ENCODE measurements around the gene VIT. TPM values are rescaled to one million over a fixed set of nuclear protein-coding genes. Genes with fewer than 3 reads are reported as not detected.
A peak's percentile ranks its signal among the peaks of the same experiment; 100 is the strongest.

The VIT gene
- total RNA-seq, 4 donors from 2014 or later: 17.0 to 32.3 (median 28.7) TPM

DNA sequence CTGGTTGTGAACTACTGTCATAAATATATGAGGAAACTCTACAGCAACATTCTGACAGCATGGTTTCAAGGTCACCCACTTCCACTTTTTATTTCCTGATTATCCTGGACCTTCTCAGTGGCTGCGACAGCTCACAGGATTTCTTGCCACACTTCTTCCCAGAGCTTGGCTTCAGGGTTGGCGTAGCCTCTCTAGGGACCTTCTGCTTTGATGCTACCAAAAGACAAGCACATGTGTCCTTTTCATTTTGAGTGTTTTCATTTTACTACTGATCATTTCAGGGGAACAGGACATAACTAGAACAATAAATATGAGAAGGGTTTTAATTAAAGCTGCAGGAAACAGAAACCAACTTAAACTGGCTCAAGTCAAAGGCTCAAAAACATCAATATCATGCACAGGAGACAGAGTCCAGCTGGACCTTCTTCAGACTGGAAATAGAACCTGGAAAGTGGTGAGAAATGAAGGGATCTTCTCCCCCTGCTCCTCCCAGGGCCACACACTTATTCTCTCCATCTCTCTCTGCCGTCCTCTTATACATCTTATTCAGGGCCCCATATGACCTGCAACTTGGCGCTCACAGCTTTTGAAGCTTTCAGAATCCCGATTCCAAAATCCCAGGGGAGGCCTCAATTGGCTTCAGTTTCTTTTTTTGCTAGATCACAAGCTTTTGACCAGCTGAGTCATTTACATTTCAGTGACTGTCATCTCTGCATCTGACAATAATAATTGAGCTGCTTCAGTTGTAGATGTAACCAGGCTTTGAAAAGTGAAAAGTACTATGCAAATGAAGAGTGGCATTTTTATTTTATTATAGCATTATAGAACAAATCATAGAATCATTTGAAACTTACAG lies 9.7 kb downstream of the VIT start:
- Histone ChIP-seq H3K36me3 (no peaks in the 10 kb centered on the region), H3K4me3 (no peak overlapping the region), H3K9me3 (peaks cover 0 to 5% (median 2%) of the 10 kb centered on the region in 4 donors), H3K4me1 (peaks cover 0 to 14% (median 6%) of the 10 kb centered on the region in 4 donors), H3K27me3 (no peaks in the 10 kb centered on the region), H3K27ac (replicated peaks in 1 of 4) (peak overlapping the region; percentile 37 to 67 (median 42))
- intact Hi-C loops (cut with DNase I): no loop called here
- WGBS: 63% methylated on average over 5 of the region's 5 CpGs
- TF ChIP-seq EP300 (IDR thresholded peaks at IDR 0.05) (no peak), POLR2AphosphoS5 (IDR thresholded peaks at IDR 0.05) (no peak), POLR2A (IDR thresholded peaks at IDR 0.05; ENCODE audit: low read depth) (no peak)
- TF ChIP-seq, protein P1, sequence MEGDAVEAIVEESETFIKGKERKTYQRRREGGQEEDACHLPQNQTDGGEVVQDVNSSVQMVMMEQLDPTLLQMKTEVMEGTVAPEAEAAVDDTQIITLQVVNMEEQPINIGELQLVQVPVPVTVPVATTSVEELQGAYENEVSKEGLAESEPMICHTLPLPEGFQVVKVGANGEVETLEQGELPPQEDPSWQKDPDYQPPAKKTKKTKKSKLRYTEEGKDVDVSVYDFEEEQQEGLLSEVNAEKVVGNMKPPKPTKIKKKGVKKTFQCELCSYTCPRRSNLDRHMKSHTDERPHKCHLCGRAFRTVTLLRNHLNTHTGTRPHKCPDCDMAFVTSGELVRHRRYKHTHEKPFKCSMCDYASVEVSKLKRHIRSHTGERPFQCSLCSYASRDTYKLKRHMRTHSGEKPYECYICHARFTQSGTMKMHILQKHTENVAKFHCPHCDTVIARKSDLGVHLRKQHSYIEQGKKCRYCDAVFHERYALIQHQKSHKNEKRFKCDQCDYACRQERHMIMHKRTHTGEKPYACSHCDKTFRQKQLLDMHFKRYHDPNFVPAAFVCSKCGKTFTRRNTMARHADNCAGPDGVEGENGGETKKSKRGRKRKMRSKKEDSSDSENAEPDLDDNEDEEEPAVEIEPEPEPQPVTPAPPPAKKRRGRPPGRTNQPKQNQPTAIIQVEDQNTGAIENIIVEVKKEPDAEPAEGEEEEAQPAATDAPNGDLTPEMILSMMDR (IDR thresholded peaks at IDR 0.05): no peak
- peak; percentile 91 for DNase-seq (ENCODE audit: extremely low spot score)

DNA sequence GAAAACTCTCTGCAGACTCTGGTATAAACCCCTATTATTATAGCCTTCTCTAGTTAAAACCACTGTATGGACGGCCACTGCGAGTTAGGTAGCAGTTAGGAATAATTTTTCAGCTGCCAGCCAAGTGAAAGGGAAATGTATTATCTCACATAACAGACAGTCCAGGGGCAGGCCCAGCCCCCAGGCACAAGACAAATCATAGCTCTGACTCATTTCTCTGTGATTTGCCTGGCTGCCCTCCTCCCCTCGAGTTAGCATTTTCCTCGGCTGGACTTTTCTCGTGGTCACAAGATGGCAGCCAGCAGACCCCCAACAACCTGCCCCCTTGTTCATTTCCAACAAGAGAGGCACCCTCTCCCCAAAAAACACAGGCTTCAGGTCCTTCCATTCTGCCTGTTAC lies 10.5 kb downstream of the VIT start:
- H3K9me3 ChIP-seq: peaks cover 0 to 5% (median 2%) of the 10 kb centered on the region in 4 donors
- no peaks in the 10 kb centered on the region for H3K27me3 ChIP-seq
- intact Hi-C loops (cut with DNase I): no loop called here
- DNase-seq (ENCODE audit: extremely low spot score): no peak
- peak overlapping the region; percentile 37 to 67 (median 42) for H3K27ac ChIP-seq (replicated peaks in 1 of 4)
- WGBS: 59% methylated on average over 5 of the region's 5 CpGs
- H3K4me1 ChIP-seq: peaks cover 0 to 14% (median 6%) of the 10 kb centered on the region in 4 donors
- no peaks in the 10 kb centered on the region for H3K36me3 ChIP-seq
- no peak for TF ChIP-seq POLR2A (IDR thresholded peaks at IDR 0.05; ENCODE audit: low read depth)
- no peak for TF ChIP-seq POLR2AphosphoS5 (IDR thresholded peaks at IDR 0.05)
- no peak for TF ChIP-seq EP300 (IDR thresholded peaks at IDR 0.05)
- TF ChIP-seq, protein P1 (IDR thresholded peaks at IDR 0.05): no peak
- H3K4me3 ChIP-seq: no peak overlapping the region

DNA sequence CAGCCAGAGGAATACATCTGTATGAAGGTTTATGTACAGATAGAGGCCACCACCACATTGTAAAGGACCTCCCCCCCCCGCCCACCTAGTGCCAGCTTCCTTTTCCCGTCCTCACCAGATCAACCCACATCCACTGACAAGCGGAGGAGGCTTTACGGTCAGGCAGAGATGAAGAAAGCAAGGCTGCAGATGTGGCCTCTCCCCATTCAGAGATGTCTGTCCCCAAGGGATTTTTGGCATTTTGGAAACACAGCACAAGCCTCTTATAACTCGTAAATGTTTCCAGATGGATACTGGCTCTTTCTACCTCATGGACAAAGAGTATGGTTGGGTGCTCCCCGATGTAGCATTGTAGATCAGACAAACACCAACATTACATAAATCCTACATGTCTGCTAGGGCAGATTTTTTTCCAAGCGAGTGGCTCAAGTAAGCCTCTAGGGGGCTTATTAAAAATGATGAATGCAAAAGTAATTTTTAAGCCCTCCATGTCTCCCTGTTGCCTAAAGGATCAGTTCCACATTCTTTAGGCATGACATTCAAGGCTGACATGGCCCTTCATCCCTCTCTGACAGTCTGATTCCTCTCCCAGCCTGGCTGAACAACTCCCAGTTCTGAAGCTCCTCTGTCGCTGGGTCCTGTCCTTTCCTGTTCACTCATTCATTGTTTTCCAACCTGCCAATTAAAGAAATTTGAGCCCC lies 11.7 kb downstream of the VIT start:
- no peak for TF ChIP-seq POLR2AphosphoS5 (IDR thresholded peaks at IDR 0.05)
- no peak for TF ChIP-seq POLR2A (IDR thresholded peaks at IDR 0.05; ENCODE audit: low read depth)
- TF ChIP-seq, protein P1 (IDR thresholded peaks at IDR 0.05): peak in 1 of 3 experiments; percentile 4
- no peak for TF ChIP-seq EP300 (IDR thresholded peaks at IDR 0.05)
- Histone ChIP-seq H3K4me1 (peaks cover 0 to 14% (median 6%) of the 10 kb centered on the region in 4 donors), H3K27ac (replicated peaks in 1 of 4) (peak overlapping the region; percentile 11 to 67 (median 42)), H3K27me3 (no peaks in the 10 kb centered on the region), H3K36me3 (no peaks in the 10 kb centered on the region), H3K9me3 (peaks cover 0 to 5% (median 2%) of the 10 kb centered on the region in 4 donors), H3K4me3 (no peak overlapping the region)
- intact Hi-C loops (cut with DNase I): no loop called here
- WGBS: 73% methylated on average over 8 of the region's 8 CpGs
- peak; percentile 91 for DNase-seq (ENCODE audit: extremely low spot score)

DNA sequence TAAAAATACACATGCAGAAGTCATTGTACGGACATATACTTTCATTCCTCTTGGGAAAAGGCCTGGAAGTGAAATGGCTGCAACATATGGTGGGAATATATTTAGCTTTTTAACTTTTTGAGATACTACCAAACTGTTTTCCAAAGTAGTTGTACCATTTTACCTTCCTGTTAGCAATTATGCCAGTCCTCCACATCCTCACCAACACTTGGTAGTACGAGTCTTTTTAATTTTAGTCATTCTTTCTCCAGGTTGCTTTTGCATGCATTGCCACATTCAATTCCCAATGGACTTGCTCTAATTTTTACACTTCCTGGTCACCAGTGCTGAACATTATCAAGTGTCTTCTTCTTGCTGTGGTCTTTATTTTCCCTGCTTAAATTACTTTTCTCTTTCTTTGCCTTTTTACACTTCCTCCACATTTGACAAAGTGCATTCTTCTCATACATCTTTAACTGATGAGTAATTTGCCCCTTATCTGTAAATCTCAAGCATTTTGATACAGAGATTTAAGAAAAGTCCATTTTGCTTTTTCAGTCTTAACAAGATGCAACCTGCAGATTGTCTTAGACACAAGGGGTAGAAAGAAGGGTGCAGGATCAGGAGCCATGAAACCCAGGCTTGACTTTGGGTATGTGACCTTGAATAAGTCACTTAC lies 14.5 kb downstream of the VIT start:
- DNase-seq (ENCODE audit: extremely low spot score): no peak
- Histone ChIP-seq H3K27ac (replicated peaks in 1 of 4) (no peak overlapping the region), H3K9me3 (peaks cover 0 to 5% (median 2%) of the 10 kb centered on the region in 4 donors), H3K36me3 (no peaks in the 10 kb centered on the region), H3K4me3 (no peak overlapping the region), H3K4me1 (peaks cover 0 to 4% (median 2%) of the 10 kb centered on the region in 4 donors), H3K27me3 (no peaks in the 10 kb centered on the region)
- TF ChIP-seq POLR2A (IDR thresholded peaks at IDR 0.05; ENCODE audit: low read depth): no peak
- no peak for TF ChIP-seq POLR2AphosphoS5 (IDR thresholded peaks at IDR 0.05)
- TF ChIP-seq EP300 (IDR thresholded peaks at IDR 0.05): no peak
- TF ChIP-seq, protein P1 (IDR thresholded peaks at IDR 0.05): no peak
- whole genome bisulfite sequencing: 74% methylated on average over 2 of the region's 2 CpGs
- intact Hi-C loops (cut with DNase I): no loop called here

Data from esophagus muscularis mucosa (tissue), 4 donors.